Ammon's horn (tissue), 1 donor: Measurements from ENCODE around the gene TMC8.
"Not testable (repeated sequence)": the region's sequence is repeated elsewhere in the genome, so short reads cannot be mapped to it uniquely, and the experiment has no call there.

ENCODE experiments used
- DNase-seq: peaks from one replicate; pipeline ENCODE4 v3.0.0-alpha.2; 2016; ENCODE audit warnings: low spot score

The TMC8 gene

DNA sequence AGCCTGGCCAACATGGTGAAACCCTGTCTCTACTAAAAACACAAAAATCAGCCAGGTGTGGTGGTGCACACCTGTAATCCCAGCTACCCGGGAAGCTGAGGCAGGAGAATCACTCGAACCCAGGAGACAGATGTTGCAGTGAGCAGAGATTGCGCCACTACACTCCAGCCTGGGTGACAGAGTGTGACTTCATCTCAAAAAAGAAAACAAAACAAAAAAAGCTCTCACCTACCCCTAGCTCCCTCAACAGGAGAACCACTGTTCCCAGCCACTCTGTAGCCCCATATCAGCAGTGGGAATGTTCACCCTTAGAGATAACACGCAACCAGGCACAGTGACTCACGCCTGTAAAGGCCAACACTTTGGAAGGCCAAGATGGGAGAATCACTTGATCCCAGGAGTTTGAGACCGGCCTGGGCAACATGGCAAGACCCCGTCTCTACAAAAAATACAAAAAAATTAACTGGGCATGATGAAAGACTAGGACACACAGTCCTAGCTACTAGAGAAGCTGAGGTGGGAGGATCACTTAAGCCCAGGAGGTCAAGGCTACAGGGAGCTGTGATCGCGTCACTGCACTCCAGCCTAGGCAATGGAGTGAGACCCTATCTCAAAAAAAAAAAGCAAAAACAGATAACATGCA is 5.4 kb downstream of the TMC8 start:
- DNase-seq: no peak

DNA sequence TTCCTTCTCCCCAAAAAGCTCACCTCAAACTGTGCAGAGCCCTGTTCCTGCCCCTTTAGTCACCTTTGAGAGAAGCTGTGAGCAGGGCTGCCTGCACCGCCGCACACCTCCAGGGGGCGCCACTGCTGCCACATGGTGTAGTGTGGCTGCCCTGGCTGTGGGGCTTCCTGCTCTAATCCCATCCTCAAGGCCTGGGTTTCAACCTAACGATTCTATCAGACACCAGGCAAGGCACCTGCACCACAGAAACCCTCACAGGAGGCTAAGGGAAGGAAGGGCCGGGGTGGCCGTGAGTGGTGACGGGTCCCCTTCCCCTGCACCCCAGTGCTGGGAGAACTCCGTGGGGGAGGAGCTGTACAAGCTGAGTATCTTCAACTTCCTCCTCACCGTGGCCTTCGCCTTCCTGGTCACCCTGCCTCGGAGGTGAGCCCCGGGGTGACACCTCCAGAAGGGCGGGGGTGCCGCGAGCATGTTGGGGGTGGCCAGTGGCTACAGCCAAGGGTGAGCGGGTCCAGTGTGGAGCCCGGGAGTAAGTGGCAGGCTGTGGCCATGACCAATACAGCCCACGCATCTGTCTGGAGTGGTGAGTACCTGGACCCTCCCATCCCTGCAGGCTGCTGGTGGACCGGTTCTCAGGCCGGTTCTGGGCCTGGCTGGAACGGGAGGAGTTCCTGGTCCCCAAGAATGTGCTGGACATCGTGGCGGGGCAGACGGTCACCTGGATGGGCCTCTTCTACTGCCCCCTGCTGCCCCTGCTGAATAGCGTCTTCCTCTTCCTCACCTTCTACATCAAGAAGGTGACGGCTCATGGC is 7.0 kb downstream of the TMC8 start:
- DNase-seq: no peak

DNA sequence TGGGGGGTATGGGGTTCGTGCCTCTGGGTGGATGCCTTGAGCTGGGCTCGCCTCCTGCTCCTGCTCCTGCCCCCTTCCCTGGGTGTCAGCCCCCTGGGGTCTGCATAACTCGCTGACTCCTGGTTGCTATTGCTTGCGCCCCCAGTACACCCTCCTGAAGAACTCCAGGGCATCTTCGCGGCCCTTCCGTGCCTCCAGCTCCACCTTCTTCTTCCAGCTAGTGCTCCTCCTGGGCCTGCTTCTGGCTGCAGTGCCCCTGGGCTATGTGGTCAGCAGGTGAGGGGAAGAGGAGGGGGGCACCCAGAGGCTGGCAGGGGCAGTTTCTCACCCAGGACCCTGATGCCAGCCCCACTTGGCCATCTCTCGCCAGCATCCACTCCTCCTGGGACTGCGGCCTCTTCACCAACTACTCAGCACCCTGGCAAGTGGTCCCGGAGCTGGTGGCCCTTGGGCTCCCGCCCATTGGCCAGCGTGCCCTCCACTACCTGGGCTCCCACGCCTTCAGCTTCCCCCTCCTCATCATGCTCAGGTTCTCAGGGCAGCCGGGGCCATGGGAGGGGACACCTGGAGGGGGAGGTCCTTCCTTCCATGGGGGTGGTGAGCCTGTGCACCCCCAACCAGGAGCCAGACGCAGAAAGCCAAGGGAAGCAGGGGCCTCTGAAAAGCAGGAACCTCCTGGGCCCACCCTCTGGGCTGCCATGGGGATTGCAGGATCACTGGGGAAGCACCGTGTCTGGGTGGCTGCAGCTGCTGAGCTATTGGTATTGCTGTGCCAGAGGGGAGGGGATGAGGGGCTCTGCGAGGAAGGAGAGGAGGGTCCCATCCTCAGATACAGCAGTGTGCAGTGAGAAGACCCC is 7.9 kb downstream of the TMC8 start:
- DNase-seq: no peak

DNA sequence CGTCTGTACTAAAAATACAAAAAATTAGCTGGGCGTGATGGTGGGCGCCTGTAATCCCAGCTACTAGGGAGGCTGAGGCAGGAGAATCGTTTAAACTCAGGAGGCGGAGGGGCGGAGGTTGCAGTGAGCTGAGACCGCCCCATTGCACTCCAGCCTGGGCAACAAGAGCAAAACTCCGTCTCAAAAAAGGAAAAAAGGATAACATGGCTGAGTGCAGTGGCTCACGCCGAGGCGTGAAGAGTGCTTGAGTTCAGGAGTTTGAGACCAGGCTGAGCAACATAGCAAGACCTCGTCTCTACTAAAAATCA is 9.2 kb downstream of the TMC8 start:
- DNase-seq: not testable (repeated sequence)

- peak; percentile 72 for DNase-seq
Measured at GRCh38 chr17:78140169-78141051, 9.8 kb downstream of the TMC8 start.

- no peak for DNase-seq
Measured at GRCh38 chr17:78141437-78142118, 11.0 kb downstream of the TMC8 start.

GRCh38 chr17:78142119-78142861 is 11.7 kb downstream of the TMC8 start:
- no peak for DNase-seq

DNA sequence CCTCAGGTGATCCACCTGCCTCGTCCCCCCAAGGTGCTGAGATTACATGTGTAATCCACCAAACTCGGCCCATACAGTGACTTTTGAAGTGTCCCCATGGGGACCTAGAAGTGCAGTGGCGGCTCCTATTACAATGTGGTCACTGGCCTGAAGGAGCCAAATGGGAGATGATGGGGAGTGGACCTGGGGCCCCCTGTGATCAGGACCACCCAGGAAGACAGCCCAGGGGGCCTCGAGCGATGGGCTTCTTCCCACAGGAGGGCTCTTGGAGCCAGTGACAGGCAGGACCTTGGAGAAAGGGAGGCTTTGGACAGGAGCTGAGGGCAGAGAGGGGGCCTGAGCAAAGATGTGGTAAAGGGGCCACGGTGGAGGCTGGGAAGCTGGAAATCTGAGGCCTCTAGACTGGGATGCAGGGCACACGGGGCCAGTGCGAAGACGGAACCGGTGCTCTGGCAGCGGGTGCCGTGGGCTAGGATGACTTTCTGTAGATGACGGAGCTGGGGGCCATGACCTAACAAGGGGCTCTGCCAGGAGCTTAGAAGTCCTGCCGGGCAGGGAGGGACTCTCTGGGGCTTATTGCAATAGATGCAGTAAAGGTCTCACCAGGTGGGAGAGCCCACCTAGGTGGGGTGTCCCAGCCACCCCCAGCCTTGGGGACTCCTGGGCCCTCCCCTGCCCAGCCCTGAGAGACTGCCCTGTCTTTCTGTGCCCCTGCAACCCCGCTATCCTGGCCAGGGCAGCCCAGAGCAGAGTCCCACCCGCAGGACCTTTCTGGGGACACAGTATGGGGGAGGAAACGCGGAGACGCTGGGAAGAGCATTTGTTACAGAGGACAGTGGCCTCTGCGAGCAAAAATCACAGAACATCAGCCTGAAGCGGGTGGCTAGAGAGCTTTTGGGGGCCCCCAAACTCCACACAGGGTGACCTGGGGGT is 12.9 kb downstream of the TMC8 start:
- no peak for DNase-seq

- peak; percentile 89 for DNase-seq
Measured at GRCh38 chr17:78144147-78144719, 13.7 kb downstream of the TMC8 start.

DNA sequence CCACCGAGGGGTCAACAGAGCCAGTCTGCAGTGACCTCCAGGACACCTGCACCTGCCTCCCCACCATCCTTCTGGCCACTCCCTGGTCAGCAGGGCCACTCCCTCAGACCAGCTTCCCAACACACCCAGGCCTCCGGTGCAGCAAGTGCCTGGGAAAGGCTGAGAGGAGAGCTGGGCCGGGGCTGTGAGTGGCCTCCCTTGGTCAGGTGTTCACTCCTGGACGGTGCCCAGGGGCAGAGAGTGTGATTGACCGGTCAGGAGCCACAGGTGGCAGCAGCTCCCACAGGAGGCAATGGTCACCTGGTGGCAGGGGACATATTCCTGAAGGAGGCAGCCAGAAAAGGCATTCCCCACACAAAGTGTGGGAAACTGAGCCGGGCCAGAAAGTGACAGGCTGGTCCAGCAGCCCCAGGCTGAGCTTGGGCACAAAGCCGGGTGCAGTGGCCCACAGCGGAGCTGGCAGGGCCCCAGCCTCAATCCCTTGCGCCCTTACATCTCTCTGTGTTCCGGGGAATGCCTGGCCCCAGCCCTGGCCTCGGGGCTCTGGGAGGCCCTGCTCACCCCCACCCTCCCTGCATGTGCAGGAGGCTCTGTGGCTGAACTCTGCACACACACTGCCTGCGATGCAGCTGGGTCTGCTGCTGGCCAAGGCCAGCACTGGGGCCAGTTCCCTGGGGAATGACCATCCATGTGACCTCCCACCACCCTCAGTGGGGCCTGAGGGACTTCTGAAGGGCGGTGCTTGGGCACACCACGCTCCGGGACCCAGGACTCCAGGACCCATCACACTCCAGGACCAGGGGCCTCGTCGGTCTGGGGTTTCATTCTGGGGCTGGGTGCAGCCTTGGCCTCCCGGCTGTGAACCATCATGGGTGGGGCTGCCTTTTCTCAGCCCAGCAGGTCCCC is 14.4 kb downstream of the TMC8 start:
- peak; percentile 59 for DNase-seq

GRCh38 chr17:78146471-78146869 is 15.9 kb downstream of the TMC8 start:
- no peak for DNase-seq

DNA sequence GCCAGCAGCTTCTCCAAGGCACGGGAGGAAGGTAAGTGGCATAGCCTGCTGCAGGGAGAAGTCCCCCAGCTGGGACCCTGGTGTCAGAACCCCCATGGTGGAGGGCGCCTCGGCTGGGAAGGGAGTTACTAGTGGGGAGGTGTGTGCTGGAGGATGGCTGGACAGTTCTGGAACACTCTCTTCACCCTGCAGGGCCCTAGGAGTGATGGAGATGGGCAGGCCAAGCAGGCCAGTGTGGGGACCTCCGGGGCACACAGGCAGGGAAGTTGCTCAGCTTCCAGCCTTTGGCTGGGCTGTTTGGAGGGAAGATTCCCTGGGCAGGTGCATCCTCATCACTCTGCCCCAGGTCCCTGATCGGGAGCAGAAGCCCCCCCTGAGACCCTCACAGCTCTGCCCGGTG is 16.3 kb downstream of the TMC8 start:
- no peak for DNase-seq

GRCh38 chr17:78147315-78147998 is 16.9 kb downstream of the TMC8 start:
- no peak for DNase-seq

DNA sequence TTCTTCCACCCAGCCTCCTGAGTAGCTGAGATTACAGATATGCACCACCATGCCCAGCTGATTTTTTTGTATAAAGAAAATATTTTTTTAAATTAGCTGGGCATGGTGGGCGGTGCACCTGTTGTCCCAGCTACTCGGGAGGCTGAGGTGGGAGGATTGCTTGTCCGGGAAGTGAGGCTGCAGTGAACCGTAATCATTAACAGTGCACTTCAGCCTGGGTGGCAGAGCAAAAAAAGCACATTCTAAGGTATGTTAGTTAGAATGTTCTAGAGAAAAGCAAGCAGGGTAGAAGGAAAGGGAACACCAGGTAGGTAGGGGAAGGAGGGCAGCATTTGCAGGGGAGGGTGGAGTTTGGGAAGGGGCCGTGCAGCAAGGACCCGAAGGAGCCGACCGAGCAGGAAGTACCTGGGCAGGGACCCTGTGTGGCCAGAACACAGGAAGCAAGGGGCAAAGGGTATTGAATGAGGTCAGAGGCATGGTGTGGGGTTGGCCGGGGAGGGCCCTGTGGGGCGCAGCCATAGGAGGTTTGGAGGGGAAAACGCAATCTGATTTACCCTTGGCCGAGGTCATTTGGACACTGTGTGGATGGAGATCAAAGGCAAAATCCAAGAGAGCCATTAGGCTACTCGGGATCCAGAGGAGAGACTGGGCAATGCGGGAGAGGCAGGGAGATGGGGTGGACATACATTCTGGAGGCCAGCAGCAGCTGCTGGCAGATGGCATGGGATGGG is 17.9 kb downstream of the TMC8 start:
- DNase-seq: no peak

DNA sequence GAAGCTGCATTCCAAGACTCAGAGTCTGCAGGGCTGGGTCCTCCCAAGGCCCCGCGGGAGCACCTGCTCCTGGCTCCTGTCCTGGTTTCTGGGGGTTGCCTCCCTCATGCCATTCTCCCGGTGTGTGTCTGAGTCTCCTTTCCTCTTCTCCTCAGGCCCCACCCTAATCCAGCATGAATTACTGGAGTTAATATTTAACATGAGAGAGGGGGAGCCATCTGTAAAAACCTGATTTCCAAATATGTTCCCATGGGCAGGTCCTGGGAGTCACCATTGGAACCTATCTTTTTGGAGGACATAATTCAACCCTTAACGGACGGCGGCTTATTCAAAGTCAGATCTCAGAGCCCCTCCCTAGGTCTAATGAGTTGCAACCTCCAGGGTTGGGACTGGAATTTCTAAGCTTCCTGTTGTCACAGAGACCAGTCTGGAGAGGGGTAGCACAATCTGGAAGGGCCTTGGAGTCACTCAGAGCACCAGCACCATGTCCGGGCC is 21.0 kb downstream of the TMC8 start:
- no peak for DNase-seq
